GM04504 (cell line): ENCODE measurements around the gene OR5D13.

ENCODE experiments used
- DNase-seq: peaks from one replicate; pipeline ENCODE4 v3.0.0-alpha.2; 2012; ENCODE audit warnings: low read depth

OR5D13 gene

GRCh38 chr11:55773138-55773537 lies at the start of gene OR5D13:
Gene OR5D13, plus strand, starts transcription at chr11:55773438. Its CDS starts 0 bp downstream, at chr11:55773438.
- DNase-seq = no peak

- DNase-seq = no peak
These were observed 46.4 kb upstream of the OR5D13 start for GRCh38 chr11:55726715-55727324.

- DNase-seq = no peak
These were observed 40.3 kb upstream of the OR5D13 start for GRCh38 chr11:55732936-55733335.

GRCh38 chr11:55791606-55792005 lies 18.4 kb downstream of the OR5D13 start:
- DNase-seq = no peak

GRCh38 chr11:55793321-55793720 lies 20.1 kb downstream of the OR5D13 start:
- no peak for DNase-seq

- no peak for DNase-seq
These were observed 22.0 kb downstream of the OR5D13 start, which contains the start of gene OR5D14 for GRCh38 chr11:55795256-55795655. Gene OR5D14, plus strand, starts transcription at chr11:55795556. Its CDS starts 0 bp downstream, at chr11:55795556.

- no peak for DNase-seq
These were observed 33.0 kb downstream of the OR5D13 start for GRCh38 chr11:55806248-55806647.

- no peak for DNase-seq
These were observed 37.8 kb downstream of the OR5D13 start, which contains the start of gene OR5L1 for GRCh38 chr11:55811067-55811466. Gene OR5L1, plus strand, starts transcription at chr11:55811367. Its CDS starts 100 bp downstream, at chr11:55811467.

- no peak for DNase-seq
These were observed 46.1 kb downstream of the OR5D13 start, which contains the start of gene OR5D18 for GRCh38 chr11:55819330-55819729. Gene OR5D18, plus strand, starts transcription at chr11:55819630. Its CDS starts 0 bp downstream, at chr11:55819630.
